NT2/D1 (cell line): Measurements from ENCODE around the gene BIRC6.

Experiments
- SUZ12 ChIP-seq: IDR thresholded peaks from 2 replicates; pipeline ENCODE4 v1.6.1; 2011; ENCODE audit not compliant: insufficient read length, insufficient read depth; ENCODE audit errors: extremely low read depth
- YY1 ChIP-seq: IDR thresholded peaks from 2 replicates; pipeline ENCODE4 v1.6.1; 2011; ENCODE audit not compliant: insufficient read length, insufficient read depth
- ZNF274 ChIP-seq: IDR thresholded peaks from 2 replicates; pipeline ENCODE4 v1.6.1; 2011; ENCODE audit warnings: mild to moderate bottlenecking, low read depth, low read length

GRCh38 chr2:32623311-32623706 is 266.5 kb downstream of the BIRC6 start:
- no peak for TF ChIP-seq YY1
- no peak for TF ChIP-seq ZNF274
- TF ChIP-seq SUZ12, result no peak
